T-helper 9 cell (primary cell): Measurements from ENCODE around the gene TUBB4B.

Source experiments
- DNase-seq: peaks from one replicate; pipeline ENCODE4 v3.0.0-alpha.2; 2020
- total RNA-seq, 2 donors: gene quantifications; one replicate each; lab custom pipeline; 2026; lab: John Stamatoyannopoulos, UW

The TUBB4B gene
- 256 to 286 reads per million in 2 donors for total RNA-seq

DNA sequence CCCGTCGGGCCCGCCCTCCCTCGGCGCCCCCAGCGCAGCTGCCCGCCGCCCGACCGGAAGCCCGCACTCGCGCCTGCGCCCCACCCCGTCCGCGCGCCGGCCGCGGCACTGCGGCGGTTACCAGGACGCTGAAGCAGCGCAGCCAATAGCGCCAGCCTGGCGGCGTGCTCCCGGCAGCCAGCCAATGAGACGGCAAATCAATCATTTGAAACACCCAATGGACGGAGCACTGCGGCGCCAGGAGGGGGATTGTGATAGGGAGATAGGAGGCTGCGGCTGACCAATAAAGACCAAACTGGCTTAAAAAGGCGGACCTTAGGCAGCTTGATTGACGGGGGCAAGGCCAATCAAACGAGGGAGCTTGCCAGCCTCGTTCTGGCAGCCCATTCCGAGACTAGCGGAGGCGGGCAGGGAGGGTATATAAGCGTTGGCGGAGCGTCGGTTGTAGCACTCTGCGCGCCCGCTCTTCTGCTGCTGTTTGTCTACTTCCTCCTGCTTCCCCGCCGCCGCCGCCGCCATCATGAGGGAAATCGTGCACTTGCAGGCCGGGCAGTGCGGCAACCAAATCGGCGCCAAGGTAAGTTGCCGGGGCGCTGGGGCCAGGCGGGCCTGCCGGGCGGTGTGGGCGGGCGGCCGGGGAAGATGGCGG lies at the start of gene TUBB4B:
Gene TUBB4B, plus strand, starts transcription at position 447 of the 649 bp plus-strand sequence. Its CDS starts 74 bp downstream, at position 521.
- DNase-seq, result peak; percentile 93

DNA sequence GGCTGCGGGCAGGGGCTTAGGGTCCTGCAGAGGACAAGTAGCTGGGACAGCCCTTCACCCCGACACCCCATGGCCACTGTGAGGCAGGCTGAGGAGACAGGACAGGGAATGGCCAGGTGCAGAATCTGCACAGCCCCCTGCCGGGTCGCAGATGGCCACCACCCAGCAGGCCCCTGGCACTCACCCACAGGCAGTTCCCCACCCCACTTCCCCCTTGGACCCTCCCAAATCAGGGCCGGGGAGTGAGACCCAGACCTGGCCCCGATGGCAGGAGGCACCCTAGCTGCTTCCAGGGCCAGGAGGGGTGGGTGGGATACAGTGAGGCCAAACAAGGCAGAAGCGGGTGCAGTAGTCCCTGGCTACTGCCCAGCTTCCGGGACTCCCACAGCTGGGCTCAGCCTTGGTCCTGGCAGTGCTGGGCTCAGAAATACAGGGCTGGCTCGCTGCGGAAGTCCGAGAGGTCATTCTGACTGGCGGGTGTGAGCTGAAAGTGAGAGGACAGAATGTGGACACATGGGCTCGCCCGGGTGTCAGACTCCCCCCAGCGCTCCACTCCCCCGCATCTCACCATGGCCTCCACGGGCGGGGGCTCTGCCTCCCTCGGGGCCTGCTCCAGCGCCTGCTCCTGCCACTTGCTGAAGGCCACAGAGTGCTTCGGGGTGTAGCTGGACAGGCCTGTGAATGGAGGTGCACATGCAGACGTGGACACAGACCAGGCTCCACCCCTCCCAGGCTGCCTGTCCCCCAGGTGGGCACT lies 49.2 kb upstream of the TUBB4B start:
- DNase-seq, result no peak

DNA sequence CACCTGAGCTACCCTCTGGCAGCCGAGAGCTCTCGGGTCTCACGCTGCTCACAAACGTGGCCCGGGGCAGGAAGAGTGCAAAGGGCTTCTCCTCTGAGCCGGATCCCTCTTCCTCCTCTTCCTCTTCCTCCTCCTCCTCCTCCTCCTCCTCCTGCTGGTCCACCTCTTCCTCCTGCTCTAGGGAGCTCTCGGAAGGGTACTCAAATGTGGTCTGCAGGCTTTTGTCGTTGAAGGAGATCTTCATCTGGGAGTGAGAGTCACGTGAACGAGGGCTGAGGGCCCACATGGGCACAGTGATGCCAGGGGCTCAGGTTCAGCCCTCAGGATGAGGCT lies 48.7 kb upstream of the TUBB4B start:
- no peak for DNase-seq

DNA sequence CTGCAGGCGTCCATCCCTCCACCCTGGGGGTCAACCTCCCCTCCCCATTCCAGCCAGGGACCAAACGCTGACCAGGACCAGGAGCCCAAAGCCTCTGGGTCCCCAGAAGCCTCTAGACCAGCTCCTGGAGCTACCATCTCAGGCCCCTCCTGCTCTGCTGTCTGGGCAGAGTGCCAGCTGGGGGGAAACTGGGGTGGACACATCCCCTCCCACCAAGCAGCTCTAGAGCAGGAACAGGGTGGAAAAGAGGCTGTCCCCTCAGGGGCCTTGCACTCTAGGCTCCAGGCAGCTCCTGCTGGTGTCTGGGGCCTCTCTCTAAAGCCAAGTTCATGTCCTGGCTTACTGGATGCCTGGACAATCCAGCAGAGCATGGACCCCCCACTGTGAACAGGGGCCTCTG lies 48.2 kb upstream of the TUBB4B start:
- DNase-seq, result no peak

DNA sequence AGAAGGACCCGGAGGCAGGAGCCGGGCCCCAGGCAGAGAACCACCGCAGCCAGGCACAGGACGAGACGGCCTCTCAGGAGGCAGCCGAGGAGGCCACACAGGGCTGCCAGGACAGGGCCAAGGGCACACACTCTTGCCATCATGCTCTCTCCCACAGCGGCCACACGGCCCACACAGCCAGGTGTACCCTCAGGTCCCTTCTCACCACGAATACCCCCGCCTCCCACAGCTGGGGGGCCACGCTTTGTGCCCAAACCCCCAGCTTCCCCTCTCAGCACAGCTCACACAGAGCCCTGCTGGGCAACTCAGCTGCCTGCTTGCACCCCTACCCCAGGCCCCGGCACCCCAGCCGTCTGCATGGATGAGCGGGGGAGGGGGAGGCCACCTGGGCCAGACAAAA lies 47.3 kb upstream of the TUBB4B start:
- no peak for DNase-seq

DNA sequence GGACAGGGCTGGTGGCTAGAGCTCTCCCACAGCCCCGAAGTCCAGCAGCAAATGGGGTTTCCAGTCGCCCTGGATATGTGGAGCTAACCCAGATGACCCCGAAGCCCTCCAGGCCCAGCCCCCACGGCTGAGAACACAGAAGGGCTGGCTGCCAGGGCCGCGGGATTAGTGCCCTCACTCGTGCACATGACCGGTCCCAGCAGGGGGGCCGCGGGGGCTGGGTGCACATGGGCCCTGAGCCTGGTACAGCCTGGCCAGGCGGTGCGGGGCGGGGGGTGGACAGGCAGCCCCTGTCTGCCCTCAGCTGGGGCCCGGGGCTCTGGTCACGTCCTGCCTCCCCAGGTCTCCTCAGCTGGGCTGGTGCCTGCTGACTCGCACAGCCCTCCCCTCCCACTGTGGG lies 46.7 kb upstream of the TUBB4B start:
- DNase-seq, result no peak

DNA sequence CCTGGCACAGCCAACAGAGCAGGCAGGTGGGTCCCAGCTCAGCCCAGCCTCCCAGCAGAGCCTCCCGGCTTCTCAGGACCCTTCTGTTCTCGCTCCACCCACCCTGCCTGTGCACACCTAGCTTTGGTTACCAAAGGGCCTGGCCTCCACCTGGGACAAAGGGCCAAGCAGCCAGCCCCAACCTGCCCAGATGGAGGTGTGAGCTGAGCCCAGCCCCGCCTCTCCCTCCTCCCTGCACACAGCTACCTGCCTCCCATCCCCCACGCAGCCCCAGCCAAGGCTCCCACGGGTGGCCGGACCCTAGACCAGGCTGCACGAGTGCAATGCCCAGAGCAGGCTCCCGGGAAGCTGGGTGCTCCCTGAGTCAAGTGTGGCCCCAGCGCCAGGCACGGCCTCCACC lies 46.2 kb upstream of the TUBB4B start:
- DNase-seq, result no peak

DNA sequence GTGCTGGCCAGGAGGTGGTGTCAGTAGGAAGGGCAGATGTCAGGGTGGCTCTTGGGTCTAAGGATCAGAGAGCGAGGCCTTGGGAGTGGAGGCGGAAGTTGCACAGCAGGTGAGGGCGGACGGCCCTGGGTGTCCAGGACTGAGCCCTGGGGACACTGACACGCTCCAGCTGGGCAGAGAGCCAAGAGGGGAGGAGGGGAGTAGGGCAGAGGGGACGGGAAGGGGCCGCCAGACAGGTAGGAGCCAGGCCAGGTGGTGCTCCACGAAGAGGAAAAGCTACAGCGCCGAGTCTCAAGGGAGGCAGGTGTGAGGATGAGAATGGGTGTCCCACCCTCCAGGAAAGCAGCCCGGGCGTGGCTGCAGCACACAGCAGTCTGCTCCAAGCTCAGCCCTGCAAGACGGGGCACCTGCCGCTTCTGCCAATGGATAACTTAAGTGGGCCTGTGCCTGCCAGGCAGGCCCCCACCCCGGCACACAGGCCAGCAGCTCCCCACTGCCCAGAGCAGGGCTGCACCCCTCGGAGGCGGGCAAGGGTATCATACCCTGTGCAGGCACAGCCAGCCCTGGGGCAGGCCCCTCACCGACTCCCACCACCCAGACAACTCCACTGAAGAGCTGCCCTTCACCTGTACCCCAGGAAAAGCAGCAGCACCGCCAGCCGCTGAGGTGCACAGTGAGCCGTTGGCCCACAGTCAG lies 45.4 kb upstream of the TUBB4B start:
- no peak for DNase-seq

DNA sequence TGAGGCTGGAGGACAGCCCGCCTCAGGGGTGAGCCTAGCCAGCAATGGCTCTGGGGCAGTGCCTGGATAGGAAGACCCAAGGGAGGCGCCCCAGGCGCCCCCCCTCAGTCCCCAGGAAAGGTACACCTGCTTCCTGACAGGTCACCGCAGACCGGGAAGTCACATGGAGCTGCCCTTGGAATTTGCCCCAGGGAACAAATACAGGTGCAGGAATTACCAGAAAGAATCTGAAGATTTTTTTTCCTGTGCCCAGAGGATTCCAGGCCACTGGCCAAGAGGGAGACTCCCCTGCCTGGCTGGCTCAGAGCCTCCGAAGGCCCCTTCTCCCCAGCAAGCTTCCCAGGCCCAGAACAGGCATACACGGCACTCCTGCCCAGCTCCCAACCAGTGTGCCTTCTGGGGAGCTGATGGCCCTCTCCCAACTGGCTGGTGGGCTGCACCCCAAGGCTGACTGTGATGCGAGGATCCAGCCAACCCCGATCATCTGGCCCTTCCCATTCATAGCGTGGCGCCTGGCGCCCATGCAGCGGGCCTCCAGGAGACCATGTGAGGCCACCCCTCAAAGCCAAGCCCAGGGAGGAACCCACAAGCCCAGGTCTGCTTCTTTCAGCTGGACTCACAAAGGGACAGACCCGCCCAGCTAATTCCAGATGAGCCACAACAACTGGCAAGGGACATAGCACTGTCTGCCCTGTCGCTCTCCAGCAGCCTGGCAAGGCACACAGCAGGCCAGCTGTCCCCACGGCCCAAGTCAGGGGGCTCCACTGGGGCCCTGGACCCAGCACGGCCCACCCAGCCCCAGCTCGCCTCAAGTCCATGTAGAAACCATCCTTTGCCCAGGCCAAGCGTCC lies 42.8 kb upstream of the TUBB4B start:
- DNase-seq, result no peak

DNA sequence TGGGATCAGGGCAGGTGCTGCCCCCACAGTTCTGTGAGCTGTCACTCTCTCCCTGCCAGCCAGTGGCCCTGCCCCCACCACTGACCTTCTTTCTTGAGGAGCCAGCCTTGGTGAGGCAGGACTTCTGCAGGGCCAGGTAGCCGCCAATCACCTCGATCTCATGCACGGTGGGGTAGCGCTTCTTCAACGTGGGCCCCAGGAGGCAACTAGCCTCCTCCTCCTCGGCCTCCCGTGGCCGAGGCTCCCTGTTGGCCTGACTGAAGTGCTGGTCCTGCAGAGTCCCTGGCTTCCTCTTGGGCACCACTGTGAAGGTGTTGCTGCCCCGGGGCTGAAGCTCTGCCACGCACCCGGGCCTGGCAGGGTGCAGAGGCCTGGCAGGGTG lies 42.2 kb upstream of the TUBB4B start:
- no peak for DNase-seq

DNA sequence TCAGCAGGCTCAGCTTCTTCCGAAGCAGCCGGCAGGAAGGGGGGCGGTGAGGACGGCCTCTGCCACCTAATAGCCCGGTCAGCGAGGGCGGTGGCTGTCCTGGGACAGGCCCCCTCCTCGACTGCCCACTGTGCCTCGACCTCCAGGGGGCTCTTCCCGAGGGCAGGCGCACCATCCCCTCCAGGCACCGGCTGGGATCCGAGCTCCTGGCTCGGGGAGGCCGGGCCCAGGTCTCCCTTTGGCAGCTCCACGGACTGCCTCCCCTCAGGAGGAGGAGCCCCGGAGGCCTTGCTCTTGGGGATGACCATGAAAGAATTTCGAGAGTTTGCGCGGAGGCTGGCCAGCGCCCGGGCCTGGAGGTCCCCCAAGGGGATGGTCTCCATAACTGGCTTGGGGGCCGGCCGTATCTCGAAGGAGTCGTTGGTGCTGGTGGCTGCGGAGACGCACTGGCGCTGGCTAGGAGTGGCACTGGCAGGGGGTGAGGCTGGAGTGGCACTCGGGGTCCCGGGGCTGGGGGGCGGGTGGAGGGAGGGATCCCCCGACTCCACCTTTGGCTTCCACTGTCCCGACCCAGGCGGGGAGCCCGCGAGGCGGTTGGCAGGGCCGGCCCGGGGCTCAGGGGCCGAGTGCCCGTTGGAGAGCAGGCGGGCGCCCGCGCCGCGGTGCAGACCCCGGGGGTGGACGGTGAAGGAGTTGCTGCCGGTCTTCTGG lies 41.5 kb upstream of the TUBB4B start:
- no peak for DNase-seq

DNA sequence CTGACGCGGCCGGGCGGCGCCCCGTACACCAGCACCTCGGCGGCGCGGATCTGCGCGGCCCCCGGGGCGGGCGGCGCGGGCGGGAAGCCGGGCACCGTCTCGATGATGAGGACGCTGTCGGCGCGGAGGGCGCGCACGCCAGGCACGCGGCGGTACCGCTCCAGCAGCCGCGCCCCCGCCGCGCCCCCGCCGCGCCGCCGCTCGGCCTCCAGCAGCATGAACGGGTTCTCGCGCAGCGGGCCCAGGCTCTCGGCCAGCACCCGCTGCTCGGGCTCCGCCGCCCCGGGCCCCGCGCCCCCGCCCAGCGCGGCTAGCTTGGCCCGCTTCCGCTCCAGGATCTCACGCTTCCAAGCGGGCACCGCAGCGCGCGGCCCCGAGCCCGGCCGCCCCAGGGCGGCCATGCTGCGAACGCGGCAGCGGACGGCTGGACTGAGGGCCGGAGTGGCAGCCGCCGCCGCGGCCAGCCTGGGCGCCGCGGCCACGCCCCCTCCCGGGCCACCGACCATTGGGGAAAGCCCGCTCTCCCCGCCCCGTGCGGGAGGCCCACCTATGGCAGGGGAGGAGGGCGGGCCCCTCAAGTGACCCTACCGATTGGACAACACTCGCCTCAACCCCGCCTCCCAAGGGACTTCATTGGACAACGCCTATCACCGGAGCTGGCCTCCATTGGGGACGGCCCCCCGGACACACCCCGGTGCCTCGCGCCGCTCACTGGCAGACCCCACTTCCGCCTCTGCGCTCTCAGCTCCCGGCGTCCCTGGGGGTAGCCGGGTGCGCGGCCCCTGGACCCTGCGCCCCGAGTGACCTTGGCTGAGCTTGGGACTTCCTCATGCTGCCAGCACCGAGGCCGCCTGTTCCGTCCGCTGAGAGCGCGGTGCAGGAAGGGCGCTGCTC lies 40.5 kb upstream of the TUBB4B start, which contains the start of gene TPRN:
Gene TPRN, minus strand, starts transcription at position 431 of the 894 bp plus-strand sequence. Its CDS starts 30 bp downstream, at position 401.
- peak; percentile 96 for DNase-seq

DNA sequence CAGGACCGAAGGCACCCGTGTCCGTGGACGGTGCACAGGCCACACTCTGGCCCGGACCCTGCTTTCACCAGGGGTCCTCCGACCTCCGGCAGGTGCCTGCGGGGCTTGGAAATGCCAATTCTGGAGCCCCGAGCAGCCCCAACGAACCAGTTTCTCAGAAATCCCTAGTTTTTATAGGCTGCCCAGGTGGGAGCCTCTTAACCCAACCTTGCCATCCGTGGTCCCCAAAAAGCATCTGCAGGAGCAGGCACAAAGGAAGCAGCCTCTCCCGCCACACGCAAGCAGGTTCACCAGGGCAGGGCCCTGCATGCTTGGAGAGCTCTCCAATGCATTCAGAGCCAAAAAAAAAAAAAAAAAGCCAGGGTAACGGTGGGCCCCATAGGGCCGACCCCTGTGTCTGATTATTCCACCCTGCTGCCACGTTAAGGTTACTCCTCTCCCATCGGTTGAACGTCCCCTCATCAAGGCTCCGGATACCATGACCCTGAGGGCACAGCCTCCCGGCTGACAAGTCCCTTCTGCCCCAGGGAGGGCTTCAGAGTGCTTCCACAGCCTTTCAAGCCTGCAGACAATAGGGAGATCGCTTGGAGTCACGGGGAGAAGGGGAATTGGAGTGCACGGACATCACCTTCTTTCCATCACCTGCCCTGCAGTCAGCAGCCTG lies 39.8 kb upstream of the TUBB4B start:
- no peak for DNase-seq

DNA sequence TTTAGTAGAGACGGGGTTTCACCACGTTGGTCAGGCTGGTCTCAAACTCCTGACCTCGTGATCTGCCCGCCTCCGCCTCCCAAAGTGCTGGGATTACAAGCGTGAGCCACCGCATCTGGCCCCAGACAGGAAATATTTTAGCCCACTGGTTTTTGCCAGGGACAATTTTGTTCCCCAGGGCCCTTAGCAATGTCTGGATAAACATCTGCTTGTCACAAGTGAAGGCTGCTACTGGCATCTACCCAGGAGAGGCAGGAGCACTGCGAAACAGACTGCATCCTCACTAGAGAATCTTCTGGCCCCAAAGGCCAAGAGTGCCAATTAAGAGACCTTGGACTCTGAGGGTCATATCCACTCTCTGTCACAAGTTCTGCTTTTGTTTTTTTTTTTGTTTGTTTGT lies 38.1 kb upstream of the TUBB4B start:
- DNase-seq, result no peak

DNA sequence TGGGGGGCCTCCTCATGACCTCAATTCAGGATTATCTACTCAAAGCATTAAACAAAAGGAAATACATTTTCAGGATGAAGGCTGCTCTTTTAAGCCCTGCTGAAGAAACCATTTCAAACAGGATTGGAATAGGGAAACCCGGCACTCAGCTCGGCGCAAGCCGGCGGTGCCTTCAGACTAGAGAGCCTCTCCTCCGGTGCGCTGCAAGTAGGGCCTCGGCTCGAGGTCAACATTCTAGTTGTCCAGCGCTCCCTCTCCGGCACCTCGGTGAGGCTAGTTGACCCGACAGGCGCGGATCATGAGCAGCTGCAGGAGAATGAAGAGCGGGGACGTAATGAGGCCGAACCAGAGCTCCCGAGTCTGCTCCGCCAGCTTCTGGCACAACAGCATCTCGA lies 36.4 kb upstream of the TUBB4B start:
- no peak for DNase-seq

DNA sequence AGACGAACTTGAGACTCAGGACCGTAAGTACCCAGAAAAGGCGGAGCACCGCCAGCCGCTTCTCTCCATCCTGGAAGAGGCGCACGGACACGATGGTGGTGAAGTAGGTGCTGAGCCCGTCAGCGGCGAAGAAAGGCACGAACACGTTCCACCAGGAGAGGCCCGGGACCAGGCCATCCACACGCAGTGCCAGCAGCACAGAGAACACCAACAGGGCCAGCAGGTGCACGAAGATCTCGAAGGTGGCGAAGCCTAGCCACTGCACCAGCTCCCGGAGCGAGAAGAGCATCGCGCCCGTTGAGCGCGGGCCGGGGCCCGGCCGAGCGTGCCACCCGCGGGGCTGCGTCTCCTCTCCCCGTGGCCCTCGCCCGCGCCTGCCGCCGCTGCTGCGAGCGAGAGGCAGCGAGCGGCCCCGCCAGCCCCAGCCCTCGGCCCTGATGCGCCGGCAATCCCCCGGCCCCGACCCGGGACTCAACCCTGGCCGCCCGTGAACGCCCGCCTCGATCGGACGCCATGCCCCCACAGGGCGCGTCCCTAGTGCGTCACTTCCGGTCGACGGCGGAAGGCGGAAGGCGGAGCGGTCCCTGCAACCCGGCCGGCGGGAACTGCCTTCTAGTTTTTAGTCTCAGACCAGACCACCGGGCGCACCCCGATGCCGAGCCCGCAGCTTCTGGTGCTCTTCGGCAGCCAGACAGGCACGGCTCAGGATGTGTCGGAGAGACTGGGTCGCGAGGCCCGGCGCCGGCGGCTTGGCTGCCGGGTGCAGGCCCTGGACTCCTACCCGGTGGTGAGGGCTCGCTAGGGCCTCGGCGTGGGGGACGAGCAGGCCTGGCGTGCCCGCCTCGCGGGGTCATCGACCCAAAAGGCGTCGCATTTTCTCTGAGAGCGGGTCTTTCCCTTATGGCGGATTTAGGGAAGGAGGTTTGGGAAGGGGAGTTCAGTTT lies 35.7 kb upstream of the TUBB4B start, which contains the start of the genes NDOR1 and TMEM203:
Gene NDOR1, plus strand, starts transcription at position 575 of the 944 bp plus-strand sequence. Its CDS starts 78 bp downstream, at position 653.
Gene TMEM203, minus strand, starts transcription at position 523 of the 944 bp plus-strand sequence. Its CDS starts 234 bp downstream, at position 289.
- DNase-seq, result peak; percentile 96

DNA sequence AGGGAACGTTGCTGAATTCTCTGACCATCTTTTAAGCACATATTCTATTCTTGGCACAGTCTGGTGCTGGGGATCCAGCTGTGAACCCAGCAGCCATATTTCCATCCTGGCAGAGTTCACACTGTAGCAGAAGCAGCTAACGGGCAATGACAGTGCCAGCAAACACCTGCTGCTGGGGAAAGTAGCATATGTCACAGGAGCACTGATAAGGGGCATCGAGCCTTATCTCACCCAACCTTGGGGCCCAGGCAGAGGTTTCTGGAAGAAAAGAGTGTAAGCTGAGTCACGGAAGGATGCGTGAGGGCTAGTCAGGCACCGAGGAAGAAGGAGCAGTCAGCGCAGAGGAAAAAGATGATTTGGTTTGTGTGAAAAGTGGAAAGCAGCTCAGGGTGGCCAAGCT lies 34.5 kb upstream of the TUBB4B start:
- DNase-seq, result no peak

DNA sequence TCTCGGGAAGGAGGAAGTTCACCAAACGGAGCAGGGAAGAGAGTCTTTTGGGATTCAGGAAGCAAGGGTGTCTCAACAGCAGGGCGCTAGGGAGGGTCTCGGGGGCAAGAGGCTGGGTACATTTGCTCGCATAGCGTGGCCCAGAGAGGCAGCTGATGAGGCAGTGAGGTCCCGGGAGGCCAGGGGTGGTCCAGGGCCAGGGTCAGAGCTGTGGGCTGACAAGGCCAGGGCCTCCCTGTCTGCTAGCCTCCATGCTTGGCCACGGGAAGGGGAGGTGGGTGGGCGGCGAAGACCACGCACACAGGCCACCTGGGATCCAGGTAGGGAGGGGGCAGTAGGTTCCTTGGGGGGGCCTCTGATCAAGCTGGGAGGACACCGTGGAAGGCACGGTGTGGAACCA lies 29.6 kb upstream of the TUBB4B start:
- DNase-seq, result no peak

DNA sequence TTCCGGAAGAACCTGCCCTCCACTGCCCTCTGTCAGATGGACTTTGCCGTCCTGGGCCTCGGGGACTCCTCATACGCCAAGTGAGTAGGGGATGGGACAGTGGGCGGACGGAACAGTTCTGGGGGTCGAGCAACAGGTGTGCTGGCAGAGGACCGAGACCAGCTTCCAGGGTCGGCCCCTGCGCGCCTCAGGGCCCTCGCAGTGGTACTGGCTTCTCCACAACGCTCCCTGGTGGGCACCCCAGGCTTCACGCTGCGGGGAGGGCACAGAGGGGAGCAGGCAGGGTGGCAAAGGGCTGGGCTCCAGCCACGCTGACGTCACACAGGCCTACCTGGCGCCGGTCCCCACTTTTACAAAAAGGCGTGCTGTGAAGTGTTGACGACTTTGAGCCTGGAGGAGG lies 28.6 kb upstream of the TUBB4B start:
- no peak for DNase-seq
